Activated B cell treated with CpG ODN at 0.5 μM for 24 hours (primary cell): ENCODE data around the gene CHCHD5. TPM values are rescaled to one million over a fixed set of nuclear protein-coding genes. Genes with fewer than 3 reads are reported as not detected.

ENCODE experiments used
- ATAC-seq: fragments of 200-7000 bp; cut with Tn5 transposase; one replicate; pipeline ENCODE4 v1.10.0; 2021; ENCODE audit warnings: low read depth, mild to moderate bottlenecking, moderate library complexity
- CTCF ChIA-PET: fragments of 350-600 bp; sonication (Branson Sonifier 250); formaldehyde crosslinking; loops from one replicate; lab custom pipeline; 2021; ENCODE audit warnings: antibody characterized with exemption; lab: Charles Lee
- POLR2A ChIA-PET: fragments of 350-600 bp; sonication (Branson Sonifier 250); formaldehyde crosslinking; loops from one replicate; lab custom pipeline; 2021; ENCODE audit warnings: antibody characterized with exemption; lab: Charles Lee
- DNase-seq: peaks from one replicate; pipeline ENCODE4 v3.0.0; 2022
- H3K27ac Mint-ChIP-seq: one replicate; pipeline ENCODE4 v1.8.0; 2020; ENCODE audit warnings: mixed read lengths
- H3K27me3 Mint-ChIP-seq: one replicate; pipeline ENCODE4 v1.8.0; 2021; ENCODE audit warnings: mixed read lengths
- H3K36me3 Mint-ChIP-seq: one replicate; pipeline ENCODE4 v1.8.0; 2021; ENCODE audit warnings: low read depth, mixed read lengths
- H3K4me1 Mint-ChIP-seq: one replicate; pipeline ENCODE4 v1.8.0; 2021; ENCODE audit warnings: mixed read lengths
- H3K4me3 Mint-ChIP-seq: one replicate; pipeline ENCODE4 v1.8.0; 2020; ENCODE audit warnings: mild to moderate bottlenecking, mixed read lengths
- H3K9me3 Mint-ChIP-seq: one replicate; pipeline ENCODE4 v1.8.0; 2020; ENCODE audit warnings: mixed read lengths
- CTCF ChIP-seq: fragments of 200-600 bp; IDR thresholded peaks from one replicate; pipeline ENCODE4 v1.8.0; 2022; ENCODE audit warnings: antibody characterized with exemption, mild to moderate bottlenecking
- intact Hi-C: fragments of 100-400 bp; cut with micrococcal nuclease; formaldehyde crosslinking; loops from one replicate; pipeline ENCODE4 v1.15.1; 2024
- total RNA-seq: library from RNA; stranded (reverse); gene quantifications from 2 replicates; pipeline ENCODE4 v1.2.3, GENCODE V29; 2022

The CHCHD5 gene
- total RNA-seq, 1 donor from 2014 or later: 26.0 TPM

GRCh38 chr2:112585400-112585799 is 991 bp downstream of the CHCHD5 start:
- Mint-ChIP-seq H3K27me3 (no peaks in the 10 kb centered on the region), H3K27ac (peak overlapping the region; percentile 96), H3K36me3 (peaks cover 32% of the 10 kb centered on the region), H3K4me1 (peaks cover 33% of the 10 kb centered on the region), H3K9me3 (no peaks in the 10 kb centered on the region), H3K4me3 (peak overlapping the region; percentile 96)
- ChIA-PET CTCF (interaction anchor here (0.9 to 2.1 kb wide), 2 partner anchors 105 to 141 kb away, joined by 4 to 6 read pairs; no protein-coding TSS in a partner anchor), POLR2A (interaction anchor here (0.5 to 3.5 kb wide), 10 partner anchors 39 to 123 kb away, joined by 3 to 16 read pairs (median 4); partner anchors contain the start of gene SLC20A1)
- DNase-seq (no peak), ATAC-seq (no peak)
- no peak for TF ChIP-seq CTCF
- intact Hi-C loops: loop anchor here (10.0 kb wide), 1 partner anchor 701 kb away; the partner anchor contains the start of gene ANAPC1

- no peak for TF ChIP-seq CTCF
- CTCF ChIA-PET: no interaction called here
- DNase-seq (no peak), ATAC-seq (no peak)
- Mint-ChIP-seq H3K36me3 (peaks cover 33% of the 10 kb centered on the region), H3K9me3 (no peaks in the 10 kb centered on the region), H3K27me3 (no peaks in the 10 kb centered on the region), H3K4me3 (peak overlapping the region; percentile 42), H3K4me1 (peaks cover 33% of the 10 kb centered on the region), H3K27ac (no peak overlapping the region)
- intact Hi-C loops: loop anchor here (10.0 kb wide), 1 partner anchor 701 kb away; the partner anchor contains the start of gene ANAPC1
- POLR2A ChIA-PET: interaction anchor here (0.6 to 3.5 kb wide), 5 partner anchors 38 to 595 kb away, joined by 3 to 16 read pairs (median 4); partner anchors contain the start of gene SLC20A1
Observed at GRCh38 chr2:112585873-112586464, 1.6 kb downstream of the CHCHD5 start.

DNA sequence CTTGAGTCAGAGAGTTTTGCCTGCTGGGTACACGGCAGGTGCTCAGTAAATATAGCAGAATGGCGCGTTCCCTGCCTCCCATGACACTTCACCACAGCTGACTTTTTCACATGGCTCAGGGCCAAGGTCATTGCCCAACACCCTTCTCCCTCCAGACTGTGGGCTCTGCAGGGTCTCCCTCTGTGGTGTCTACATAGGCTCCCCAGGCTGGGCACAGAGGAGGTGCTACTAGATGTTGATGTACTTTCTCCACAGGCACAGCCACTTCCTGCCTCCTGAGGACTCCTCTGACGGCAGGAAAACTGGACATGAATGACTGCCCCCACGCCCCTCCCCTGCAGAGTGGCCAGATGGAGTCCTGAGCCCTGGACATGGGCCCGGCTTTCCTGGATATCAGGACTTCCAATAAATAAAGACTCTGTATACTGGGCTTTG is 4.2 kb downstream of the CHCHD5 start:
- H3K4me3 Mint-ChIP-seq: no peak overlapping the region
- CTCF ChIA-PET: no interaction called here
- ATAC-seq: no peak

GRCh38 chr2:112591413-112591812 is 7.0 kb downstream of the CHCHD5 start:
- ATAC-seq (no peak), DNase-seq (no peak)
- CTCF ChIA-PET: interaction anchor here (1.3 kb wide), 1 partner anchor 9 kb away, joined by 3 read pairs; no protein-coding TSS in a partner anchor
- Mint-ChIP-seq H3K36me3 (peaks cover 35% of the 10 kb centered on the region), H3K9me3 (no peaks in the 10 kb centered on the region), H3K4me3 (no peak overlapping the region), H3K27ac (no peak overlapping the region), H3K4me1 (peaks cover 3% of the 10 kb centered on the region), H3K27me3 (no peaks in the 10 kb centered on the region)
- intact Hi-C loops: no loop called here
- TF ChIP-seq CTCF: no peak
- POLR2A ChIA-PET: no interaction called here

More for the DNA sequence above, 4.2 kb downstream of the CHCHD5 start:
- Mint-ChIP-seq H3K9me3 (no peaks in the 10 kb centered on the region), H3K36me3 (peaks cover 38% of the 10 kb centered on the region), H3K27me3 (no peaks in the 10 kb centered on the region), H3K27ac (no peak overlapping the region), H3K4me1 (peaks cover 22% of the 10 kb centered on the region)
- no peak for TF ChIP-seq CTCF
- intact Hi-C loops: loop anchor here (10.0 kb wide), 1 partner anchor 704 kb away; the partner anchor contains the start of gene ANAPC1
- POLR2A ChIA-PET: no interaction called here
- DNase-seq: no peak

DNA sequence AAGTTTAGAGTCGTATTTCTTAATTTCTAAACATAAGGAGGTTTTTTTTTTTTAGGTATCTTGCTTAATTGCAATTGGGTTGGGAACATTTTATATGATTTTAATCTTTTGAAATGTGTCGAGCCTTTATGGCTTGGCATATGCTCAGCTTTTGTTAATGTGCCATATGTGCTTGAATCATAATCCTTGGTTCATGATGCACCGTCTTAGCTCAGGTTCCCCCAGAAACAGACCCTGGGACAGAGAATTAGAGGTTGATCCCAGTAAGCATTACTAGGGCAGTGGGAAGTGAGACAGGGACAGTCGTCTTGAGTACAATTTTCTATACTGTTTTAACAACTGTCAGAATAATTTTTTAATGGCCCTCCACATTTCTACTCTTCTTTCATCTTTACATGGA is 9.3 kb downstream of the CHCHD5 start:
- CTCF ChIA-PET: no interaction called here
- Mint-ChIP-seq H3K9me3 (no peaks in the 10 kb centered on the region), H3K4me3 (no peak overlapping the region), H3K4me1 (no peaks in the 10 kb centered on the region), H3K36me3 (peaks cover 16% of the 10 kb centered on the region), H3K27ac (no peak overlapping the region), H3K27me3 (no peaks in the 10 kb centered on the region)
- no peak for ATAC-seq
- no peak for TF ChIP-seq CTCF
- POLR2A ChIA-PET: no interaction called here
- intact Hi-C loops: no loop called here
- DNase-seq: no peak
